Spleen (tissue), 11 donors: Measurements from ENCODE around the gene FGGY. TPM values are rescaled to one million over a fixed set of nuclear protein-coding genes. Genes with fewer than 3 reads are reported as not detected.

ENCODE experiments used
- DNase-seq: peaks from one replicate; pipeline ENCODE4 v3.0.0-alpha.2; 2020
- H3K27ac ChIP-seq, 8 donors: fragments of 200-600 bp; sonication (generic) in 7 of 8; 1 replicate in 4 of 8; 2 replicates in 4 of 8; pipeline versions ENCODE4 v1.5.0 to v1.8.0; 2016 to 2021; ENCODE audit warnings: inconsistent platforms in 4 of 8, mild to moderate bottlenecking in 4 of 8, moderate library complexity in 1 of 8
- H3K27me3 ChIP-seq, 7 donors: fragments of 200-600 bp; sonication (generic) in 6 of 7; replicated peaks in 1 of 7; 1 replicate in 4 of 7; 2 replicates in 3 of 7; pipeline versions ENCODE4 v1.5.0 to v1.8.0; 2016 to 2021; ENCODE audit warnings: inconsistent platforms in 3 of 7, mild to moderate bottlenecking in 1 of 7
- H3K36me3 ChIP-seq, 6 donors: fragments of 200-600 bp; sonication (generic) in 5 of 6; 1 replicate in 4 of 6; 2 replicates in 2 of 6; pipeline versions ENCODE4 v1.5.0 to v1.8.0; 2016 to 2021; ENCODE audit warnings: inconsistent platforms in 2 of 6
- H3K4me1 ChIP-seq, 6 donors: fragments of 200-600 bp; sonication (generic) in 5 of 6; 1 replicate in 3 of 6; 2 replicates in 3 of 6; pipeline versions ENCODE4 v1.5.0 to v1.8.0; 2016 to 2021; ENCODE audit warnings: inconsistent platforms in 3 of 6
- H3K4me3 ChIP-seq, 8 donors: fragments of 200-600 bp; sonication (generic) in 7 of 8; 1 replicate in 4 of 8; 2 replicates in 4 of 8; pipeline versions ENCODE4 v1.5.0 to v1.8.0; 2016 to 2021; ENCODE audit warnings: inconsistent platforms in 4 of 8, mild to moderate bottlenecking in 4 of 8, moderate library complexity in 2 of 8
- H3K9me3 ChIP-seq, 8 donors: fragments of 200-600 bp; sonication (generic) in 7 of 8; 1 replicate in 4 of 8; 2 replicates in 4 of 8; pipeline versions ENCODE4 v1.5.0 to v1.8.0; 2016 to 2021; ENCODE audit warnings: inconsistent platforms in 4 of 8
- POLR2A ChIP-seq, 3 donors: fragments of 450-650 bp; IDR thresholded peaks; one replicate each; pipeline ENCODE4 v1.5.1; 2017; ENCODE audit warnings: antibody characterized with exemption in 3 of 3, mild to moderate bottlenecking in 1 of 3
- POLR2AphosphoS5 ChIP-seq, 3 donors: sonication (generic); formaldehyde crosslinking; IDR thresholded peaks; one replicate each; pipeline ENCODE4 v1.5.1; 2017; ENCODE audit warnings: antibody characterized with exemption in 3 of 3
- WGBS, 5 donors: extraction: QIAGEN DNeasy Blood & Tissue Kit in 3 of 5; methylation state at CpG; one replicate each; pipeline versions ENCODE4 v1.1.5 to v1.1.7; 2013 to 2018; 5-methylcytosine and 5-hydroxymethylcytosine counted together
- intact Hi-C: fragments of 100-400 bp; cut with DNase I; formaldehyde crosslinking; loops from one replicate; pipeline ENCODE4 v1.15.0; 2023; ENCODE audit warnings: low total_unique reads
- polyA plus RNA-seq, 3 donors: library from polyadenylated mRNA; stranded (reverse); fragments of 200-250 nt; gene quantifications; one replicate each; pipeline ENCODE4 v1.2.1, GENCODE V29; 2013
- total RNA-seq, 7 donors: library from RNA; depleted of rRNA in 3 of 7; stranded (reverse); fragments of >200 nt in 3 of 7; fragmentation: NEBNext Ultra II Directional in 4 of 7; extraction: Animal tissue kit (Norgen Biotek cat#: 25700) in 4 of 7; gene quantifications; one replicate each; pipeline versions ENCODE4 v1.1.0 to v1.2.1, GENCODE V29; 2016 to 2021
- TF ChIP-seq, protein P1 (sequence below), 11 experiments: fragments of 200-600 bp in 7 of 11; fragments of 450-650 bp in 4 of 11; sonication (generic) in 4 of 11; IDR thresholded peaks in 8 of 11; conservative IDR thresholded peaks in 3 of 11; 1 replicate in 7 of 11; 2 replicates in 4 of 11; pipeline versions ENCODE4 v1.4.0 to v1.8.0; 2016 to 2021; ENCODE audit warnings: antibody characterized with exemption in 11 of 11, inconsistent platforms in 4 of 11, mild to moderate bottlenecking in 1 of 11
- donor health status: healthy with polysubstance abuse.
- donor health status: DM: no; HTN: no; CAD: no; lungs with moderate emphysema.
- donor health status: DM: no; HTN: no; CAD: no.
- donor health status: Bipolar disorder and iron deficiency.
- donor health status: healthy.
- donor health status: DM: no; HTN: no; CAD: no.
- donor health status: DM: yes; HTN: yes; CAD: no.

Gene FGGY
- total and polyA plus RNA-seq, 10 donors: 1.7 to 27.8 (median 13.2) TPM

GRCh38 chr1:59766227-59766855 lies 469.4 kb downstream of the FGGY start:
- Histone ChIP-seq H3K9me3 (no peaks in the 10 kb centered on the region), H3K4me3 (no peak overlapping the region), H3K4me1 (peaks cover 0 to 25% (median 8%) of the 10 kb centered on the region in 6 donors), H3K36me3 (no peaks in the 10 kb centered on the region), H3K27ac (peak overlapping the region in 5 of 8 donors; percentile 15 to 65 (median 51)), H3K27me3 (no peaks in the 10 kb centered on the region)
- no peak for DNase-seq
- WGBS, 5 donors: 76 to 90% (median 86%) methylated on average over 9 of the region's 9 CpGs
- TF ChIP-seq, protein P1, sequence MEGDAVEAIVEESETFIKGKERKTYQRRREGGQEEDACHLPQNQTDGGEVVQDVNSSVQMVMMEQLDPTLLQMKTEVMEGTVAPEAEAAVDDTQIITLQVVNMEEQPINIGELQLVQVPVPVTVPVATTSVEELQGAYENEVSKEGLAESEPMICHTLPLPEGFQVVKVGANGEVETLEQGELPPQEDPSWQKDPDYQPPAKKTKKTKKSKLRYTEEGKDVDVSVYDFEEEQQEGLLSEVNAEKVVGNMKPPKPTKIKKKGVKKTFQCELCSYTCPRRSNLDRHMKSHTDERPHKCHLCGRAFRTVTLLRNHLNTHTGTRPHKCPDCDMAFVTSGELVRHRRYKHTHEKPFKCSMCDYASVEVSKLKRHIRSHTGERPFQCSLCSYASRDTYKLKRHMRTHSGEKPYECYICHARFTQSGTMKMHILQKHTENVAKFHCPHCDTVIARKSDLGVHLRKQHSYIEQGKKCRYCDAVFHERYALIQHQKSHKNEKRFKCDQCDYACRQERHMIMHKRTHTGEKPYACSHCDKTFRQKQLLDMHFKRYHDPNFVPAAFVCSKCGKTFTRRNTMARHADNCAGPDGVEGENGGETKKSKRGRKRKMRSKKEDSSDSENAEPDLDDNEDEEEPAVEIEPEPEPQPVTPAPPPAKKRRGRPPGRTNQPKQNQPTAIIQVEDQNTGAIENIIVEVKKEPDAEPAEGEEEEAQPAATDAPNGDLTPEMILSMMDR (IDR thresholded peaks at IDR 0.05 in 8 of 11, conservative IDR thresholded peaks at IDR 0.05 in 3 of 11): no peak
- TF ChIP-seq POLR2A (IDR thresholded peaks at IDR 0.05) (no peak), POLR2AphosphoS5 (IDR thresholded peaks at IDR 0.05) (no peak)
- intact Hi-C loops: no loop called here

DNA sequence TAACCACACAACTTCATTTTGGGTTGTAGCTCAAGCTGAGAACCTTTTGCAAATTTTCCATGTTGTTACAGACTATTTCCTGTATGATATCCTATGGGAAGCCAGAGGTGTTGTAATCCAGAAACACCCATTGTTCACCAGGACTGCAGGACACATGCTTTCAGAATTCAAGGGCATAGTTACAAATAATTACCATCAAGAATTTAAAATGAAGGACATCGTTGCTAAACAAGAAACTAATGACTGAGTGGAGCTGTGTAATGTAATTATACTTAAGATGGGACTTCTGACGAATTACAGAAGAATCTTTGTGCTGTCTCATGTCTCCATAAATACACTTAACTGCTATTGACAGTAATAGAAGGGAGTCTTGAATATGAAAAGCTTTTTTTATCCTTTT lies 470.2 kb downstream of the FGGY start:
- H3K27me3 ChIP-seq: no peaks in the 10 kb centered on the region

DNA sequence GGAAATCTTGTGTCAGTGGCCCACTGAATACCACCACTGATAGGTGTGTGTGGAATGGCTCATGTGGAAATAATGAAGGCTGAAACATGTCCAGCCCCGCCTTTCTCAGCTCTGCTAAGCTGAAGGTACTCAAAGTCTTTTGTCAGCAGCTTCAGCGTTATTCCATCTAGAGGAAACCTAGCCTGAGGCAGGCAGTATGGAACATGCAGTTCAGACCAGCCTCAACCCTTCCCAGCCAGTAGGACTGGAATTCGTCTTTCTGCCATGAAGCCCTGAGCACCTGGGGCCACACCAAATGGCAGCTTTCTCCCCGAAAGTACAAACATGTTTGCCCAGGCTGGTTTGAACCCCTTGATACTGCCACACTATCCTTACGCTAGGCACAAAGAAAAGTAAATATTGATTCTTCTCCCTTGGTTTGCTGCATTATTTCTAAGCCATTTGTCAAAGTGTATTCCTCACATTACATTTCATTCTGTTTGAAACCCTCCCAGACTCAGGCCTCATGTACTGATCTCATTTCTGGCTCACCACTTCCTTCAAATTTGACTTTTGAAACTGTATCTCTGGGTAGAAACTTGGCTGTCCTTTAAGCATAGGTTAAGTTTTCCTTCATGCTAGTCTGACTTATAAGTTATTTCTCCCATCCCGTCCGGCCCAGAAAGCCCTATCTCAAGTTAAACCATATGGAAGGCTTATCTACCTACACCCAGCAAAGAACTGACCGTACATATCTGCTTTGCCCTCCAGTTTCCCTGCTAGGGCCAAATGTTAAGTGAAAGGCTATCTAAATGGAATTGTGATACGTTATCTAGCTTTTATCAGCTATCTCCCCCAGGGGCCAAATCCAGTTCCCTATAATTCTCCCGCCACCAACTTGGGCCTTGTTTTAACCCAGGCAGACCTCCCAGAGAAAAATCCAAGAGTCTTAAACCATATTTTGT lies 472.2 kb downstream of the FGGY start:
- Histone ChIP-seq H3K4me3 (no peak overlapping the region), H3K36me3 (no peaks in the 10 kb centered on the region), H3K4me1 (peaks cover 0 to 25% (median 8%) of the 10 kb centered on the region in 6 donors), H3K27me3 (no peaks in the 10 kb centered on the region), H3K27ac (peak overlapping the region in 3 of 8 donors; percentile 19 to 44 (median 28)), H3K9me3 (no peaks in the 10 kb centered on the region)
- TF ChIP-seq POLR2AphosphoS5 (IDR thresholded peaks at IDR 0.05) (no peak), POLR2A (IDR thresholded peaks at IDR 0.05) (no peak)
- TF ChIP-seq, protein P1 (IDR thresholded peaks at IDR 0.05 in 8 of 11, conservative IDR thresholded peaks at IDR 0.05 in 3 of 11): no peak
- 78 to 92% (median 90%) methylated on average over 10 of the region's 10 CpGs for WGBS, 5 donors
- DNase-seq: no peak
- intact Hi-C loops: no loop called here

More for the DNA sequence above, 470.2 kb downstream of the FGGY start:
- TF ChIP-seq POLR2AphosphoS5 (IDR thresholded peaks at IDR 0.05): no peak
- TF ChIP-seq POLR2A (IDR thresholded peaks at IDR 0.05): no peak
- TF ChIP-seq, protein P1 (IDR thresholded peaks at IDR 0.05 in 8 of 11, conservative IDR thresholded peaks at IDR 0.05 in 3 of 11): no peak
- DNase-seq: no peak
- H3K36me3 ChIP-seq: no peaks in the 10 kb centered on the region
- no peaks in the 10 kb centered on the region for H3K9me3 ChIP-seq
- intact Hi-C loops: no loop called here
- WGBS, 5 donors: 49 to 66% (median 64%) methylated on average over 2 of the region's 2 CpGs
- H3K27ac ChIP-seq: peak overlapping the region in 6 of 8 donors; percentile 15 to 65 (median 54)
- H3K4me1 ChIP-seq: peaks cover 0 to 25% (median 8%) of the 10 kb centered on the region in 6 donors
- no peak overlapping the region for H3K4me3 ChIP-seq

DNA sequence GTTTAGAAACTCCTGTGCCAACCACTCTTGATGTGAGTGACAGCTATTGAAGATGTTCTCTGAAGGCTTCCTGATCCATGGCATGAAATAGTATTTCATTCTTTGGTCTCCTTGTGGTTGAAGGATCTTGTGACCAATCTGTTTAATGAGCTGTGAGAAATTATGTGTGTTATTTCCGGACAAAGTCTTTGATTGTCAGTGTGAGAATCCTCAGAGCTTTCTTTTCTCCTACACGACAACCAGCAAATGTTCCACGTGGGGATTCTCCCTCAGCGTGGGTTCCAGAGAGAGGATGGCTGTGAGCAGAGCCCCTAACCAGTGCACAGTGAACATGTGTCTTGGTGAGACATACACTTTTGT lies 472.8 kb downstream of the FGGY start:
- no peaks in the 10 kb centered on the region for H3K36me3 ChIP-seq
- DNase-seq: no peak
- no peaks in the 10 kb centered on the region for H3K27me3 ChIP-seq
- peaks cover 0 to 25% (median 8%) of the 10 kb centered on the region in 6 donors for H3K4me1 ChIP-seq
- H3K4me3 ChIP-seq: no peak overlapping the region
- TF ChIP-seq POLR2AphosphoS5 (IDR thresholded peaks at IDR 0.05): no peak
- TF ChIP-seq POLR2A (IDR thresholded peaks at IDR 0.05): no peak
- TF ChIP-seq, protein P1 (IDR thresholded peaks at IDR 0.05 in 8 of 11, conservative IDR thresholded peaks at IDR 0.05 in 3 of 11): no peak
- no peaks in the 10 kb centered on the region for H3K9me3 ChIP-seq
- H3K27ac ChIP-seq: peak overlapping the region in 1 of 8 donors; percentile 44
- 80 to 85% (median 83%) methylated on average over 4 of the region's 4 CpGs for WGBS, 5 donors
- intact Hi-C loops: no loop called here
